Measurements from ENCODE around the gene LSAMP. TPM values are rescaled to one million over a fixed set of nuclear protein-coding genes. Genes with fewer than 3 reads are reported as not detected.

Gene LSAMP
- total and polyA plus RNA-seq, 2 experiments from 2014 or later = 2.0 to 2.9 TPM

DNA sequence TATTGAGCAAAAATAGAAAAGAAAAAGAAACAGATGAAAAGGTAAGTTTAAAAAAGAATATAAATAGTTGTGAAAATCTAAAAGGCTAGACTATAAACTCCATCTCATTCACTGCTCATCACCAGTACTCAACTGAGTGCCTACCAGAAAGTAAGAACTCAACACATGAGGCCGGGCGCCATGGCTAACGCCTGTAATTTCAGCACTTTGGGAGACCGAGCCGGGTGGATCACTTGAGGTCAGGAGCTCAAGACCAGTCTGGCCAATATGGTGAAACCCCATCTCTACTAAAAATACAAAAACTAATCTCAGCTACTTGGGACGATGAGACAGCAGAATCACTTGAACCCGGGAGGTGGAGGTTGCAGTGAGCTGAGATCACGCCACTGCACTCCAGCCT lies 19.3 kb downstream of the LSAMP start:
- Mint-ChIP-seq H3K4me1 (peaks cover 9% of the 10 kb centered on the region), H3K27ac (no peak overlapping the region), H3K4me3 (no peak overlapping the region), H3K9me3 (no peaks in the 10 kb centered on the region), H3K36me3 (ENCODE audit: low read depth) (no peaks in the 10 kb centered on the region), H3K27me3 (ENCODE audit: insufficient read depth, low read depth, poor library complexity) (no peaks in the 10 kb centered on the region)
- Histone ChIP-seq H3K4me1 (ENCODE audit: insufficient read depth) (peaks cover 9% of the 10 kb centered on the region; the same call in 1 of the 2 replicates), H3K4me3 (no peak overlapping the region), H3K79me2 (replicated peaks; ENCODE audit: insufficient read depth) (no peaks in the 10 kb centered on the region), H3K9me2 (ENCODE audit: insufficient read depth) (no peaks in the 10 kb centered on the region), H3K36me3 (ENCODE audit: insufficient read depth) (peaks cover 8% of the 10 kb centered on the region; the same call in 1 of the 2 replicates), H3K4me2 (no peak overlapping the region), H3F3A (replicated peaks; ENCODE audit: low read depth) (no peaks in the 10 kb centered on the region), H3K27ac (ENCODE audit: low read depth) (no peak overlapping the region), H3K27me3 (ENCODE audit: insufficient read depth) (no peaks in the 10 kb centered on the region), H2AFZ (no peak overlapping the region), H4K20me1 (replicated peaks; ENCODE audit: insufficient read depth) (no peaks in the 10 kb centered on the region)
- ATAC-seq (no peak), DNase-seq (ENCODE audit: low spot score) (no peak)
- no peak for TF ChIP-seq POLR2AphosphoS5 (IDR thresholded peaks at IDR 0.05; ENCODE audit: low read depth)
- no peak for TF ChIP-seq ZNF331 (CRISPR knock-in tag; IDR thresholded peaks at IDR 0.05; ENCODE audit: low read depth)
- no peak for TF ChIP-seq STAT1 (IDR thresholded peaks at IDR 0.05; ENCODE audit: unreplicated experiment)
- TF ChIP-seq, protein P1, sequence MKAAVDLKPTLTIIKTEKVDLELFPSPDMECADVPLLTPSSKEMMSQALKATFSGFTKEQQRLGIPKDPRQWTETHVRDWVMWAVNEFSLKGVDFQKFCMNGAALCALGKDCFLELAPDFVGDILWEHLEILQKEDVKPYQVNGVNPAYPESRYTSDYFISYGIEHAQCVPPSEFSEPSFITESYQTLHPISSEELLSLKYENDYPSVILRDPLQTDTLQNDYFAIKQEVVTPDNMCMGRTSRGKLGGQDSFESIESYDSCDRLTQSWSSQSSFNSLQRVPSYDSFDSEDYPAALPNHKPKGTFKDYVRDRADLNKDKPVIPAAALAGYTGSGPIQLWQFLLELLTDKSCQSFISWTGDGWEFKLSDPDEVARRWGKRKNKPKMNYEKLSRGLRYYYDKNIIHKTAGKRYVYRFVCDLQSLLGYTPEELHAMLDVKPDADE (IDR thresholded peaks at IDR 0.05) = no peak
- no peak for TF ChIP-seq CREB1 (CRISPR knock-in tag; IDR thresholded peaks at IDR 0.05; ENCODE audit: low read depth)
- no peak for TF ChIP-seq JUNB (IDR thresholded peaks at IDR 0.05; ENCODE audit: unreplicated experiment)
- TF ChIP-seq, protein P2, sequence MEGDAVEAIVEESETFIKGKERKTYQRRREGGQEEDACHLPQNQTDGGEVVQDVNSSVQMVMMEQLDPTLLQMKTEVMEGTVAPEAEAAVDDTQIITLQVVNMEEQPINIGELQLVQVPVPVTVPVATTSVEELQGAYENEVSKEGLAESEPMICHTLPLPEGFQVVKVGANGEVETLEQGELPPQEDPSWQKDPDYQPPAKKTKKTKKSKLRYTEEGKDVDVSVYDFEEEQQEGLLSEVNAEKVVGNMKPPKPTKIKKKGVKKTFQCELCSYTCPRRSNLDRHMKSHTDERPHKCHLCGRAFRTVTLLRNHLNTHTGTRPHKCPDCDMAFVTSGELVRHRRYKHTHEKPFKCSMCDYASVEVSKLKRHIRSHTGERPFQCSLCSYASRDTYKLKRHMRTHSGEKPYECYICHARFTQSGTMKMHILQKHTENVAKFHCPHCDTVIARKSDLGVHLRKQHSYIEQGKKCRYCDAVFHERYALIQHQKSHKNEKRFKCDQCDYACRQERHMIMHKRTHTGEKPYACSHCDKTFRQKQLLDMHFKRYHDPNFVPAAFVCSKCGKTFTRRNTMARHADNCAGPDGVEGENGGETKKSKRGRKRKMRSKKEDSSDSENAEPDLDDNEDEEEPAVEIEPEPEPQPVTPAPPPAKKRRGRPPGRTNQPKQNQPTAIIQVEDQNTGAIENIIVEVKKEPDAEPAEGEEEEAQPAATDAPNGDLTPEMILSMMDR (conservative IDR thresholded peaks at IDR 0.05; ENCODE audit: low read depth in 2 of 2) = no peak
- TF ChIP-seq NANOG (IDR thresholded peaks at IDR 0.05; ENCODE audit: borderline replicate concordance) = no peak
- TF ChIP-seq EZH2phosphoT487 (IDR thresholded peaks at IDR 0.05; ENCODE audit: unreplicated experiment) = no peak
- no peak for TF ChIP-seq EZH2 (IDR thresholded peaks at IDR 0.05; ENCODE audit: low read depth, unreplicated experiment)
- TF ChIP-seq, protein P3, sequence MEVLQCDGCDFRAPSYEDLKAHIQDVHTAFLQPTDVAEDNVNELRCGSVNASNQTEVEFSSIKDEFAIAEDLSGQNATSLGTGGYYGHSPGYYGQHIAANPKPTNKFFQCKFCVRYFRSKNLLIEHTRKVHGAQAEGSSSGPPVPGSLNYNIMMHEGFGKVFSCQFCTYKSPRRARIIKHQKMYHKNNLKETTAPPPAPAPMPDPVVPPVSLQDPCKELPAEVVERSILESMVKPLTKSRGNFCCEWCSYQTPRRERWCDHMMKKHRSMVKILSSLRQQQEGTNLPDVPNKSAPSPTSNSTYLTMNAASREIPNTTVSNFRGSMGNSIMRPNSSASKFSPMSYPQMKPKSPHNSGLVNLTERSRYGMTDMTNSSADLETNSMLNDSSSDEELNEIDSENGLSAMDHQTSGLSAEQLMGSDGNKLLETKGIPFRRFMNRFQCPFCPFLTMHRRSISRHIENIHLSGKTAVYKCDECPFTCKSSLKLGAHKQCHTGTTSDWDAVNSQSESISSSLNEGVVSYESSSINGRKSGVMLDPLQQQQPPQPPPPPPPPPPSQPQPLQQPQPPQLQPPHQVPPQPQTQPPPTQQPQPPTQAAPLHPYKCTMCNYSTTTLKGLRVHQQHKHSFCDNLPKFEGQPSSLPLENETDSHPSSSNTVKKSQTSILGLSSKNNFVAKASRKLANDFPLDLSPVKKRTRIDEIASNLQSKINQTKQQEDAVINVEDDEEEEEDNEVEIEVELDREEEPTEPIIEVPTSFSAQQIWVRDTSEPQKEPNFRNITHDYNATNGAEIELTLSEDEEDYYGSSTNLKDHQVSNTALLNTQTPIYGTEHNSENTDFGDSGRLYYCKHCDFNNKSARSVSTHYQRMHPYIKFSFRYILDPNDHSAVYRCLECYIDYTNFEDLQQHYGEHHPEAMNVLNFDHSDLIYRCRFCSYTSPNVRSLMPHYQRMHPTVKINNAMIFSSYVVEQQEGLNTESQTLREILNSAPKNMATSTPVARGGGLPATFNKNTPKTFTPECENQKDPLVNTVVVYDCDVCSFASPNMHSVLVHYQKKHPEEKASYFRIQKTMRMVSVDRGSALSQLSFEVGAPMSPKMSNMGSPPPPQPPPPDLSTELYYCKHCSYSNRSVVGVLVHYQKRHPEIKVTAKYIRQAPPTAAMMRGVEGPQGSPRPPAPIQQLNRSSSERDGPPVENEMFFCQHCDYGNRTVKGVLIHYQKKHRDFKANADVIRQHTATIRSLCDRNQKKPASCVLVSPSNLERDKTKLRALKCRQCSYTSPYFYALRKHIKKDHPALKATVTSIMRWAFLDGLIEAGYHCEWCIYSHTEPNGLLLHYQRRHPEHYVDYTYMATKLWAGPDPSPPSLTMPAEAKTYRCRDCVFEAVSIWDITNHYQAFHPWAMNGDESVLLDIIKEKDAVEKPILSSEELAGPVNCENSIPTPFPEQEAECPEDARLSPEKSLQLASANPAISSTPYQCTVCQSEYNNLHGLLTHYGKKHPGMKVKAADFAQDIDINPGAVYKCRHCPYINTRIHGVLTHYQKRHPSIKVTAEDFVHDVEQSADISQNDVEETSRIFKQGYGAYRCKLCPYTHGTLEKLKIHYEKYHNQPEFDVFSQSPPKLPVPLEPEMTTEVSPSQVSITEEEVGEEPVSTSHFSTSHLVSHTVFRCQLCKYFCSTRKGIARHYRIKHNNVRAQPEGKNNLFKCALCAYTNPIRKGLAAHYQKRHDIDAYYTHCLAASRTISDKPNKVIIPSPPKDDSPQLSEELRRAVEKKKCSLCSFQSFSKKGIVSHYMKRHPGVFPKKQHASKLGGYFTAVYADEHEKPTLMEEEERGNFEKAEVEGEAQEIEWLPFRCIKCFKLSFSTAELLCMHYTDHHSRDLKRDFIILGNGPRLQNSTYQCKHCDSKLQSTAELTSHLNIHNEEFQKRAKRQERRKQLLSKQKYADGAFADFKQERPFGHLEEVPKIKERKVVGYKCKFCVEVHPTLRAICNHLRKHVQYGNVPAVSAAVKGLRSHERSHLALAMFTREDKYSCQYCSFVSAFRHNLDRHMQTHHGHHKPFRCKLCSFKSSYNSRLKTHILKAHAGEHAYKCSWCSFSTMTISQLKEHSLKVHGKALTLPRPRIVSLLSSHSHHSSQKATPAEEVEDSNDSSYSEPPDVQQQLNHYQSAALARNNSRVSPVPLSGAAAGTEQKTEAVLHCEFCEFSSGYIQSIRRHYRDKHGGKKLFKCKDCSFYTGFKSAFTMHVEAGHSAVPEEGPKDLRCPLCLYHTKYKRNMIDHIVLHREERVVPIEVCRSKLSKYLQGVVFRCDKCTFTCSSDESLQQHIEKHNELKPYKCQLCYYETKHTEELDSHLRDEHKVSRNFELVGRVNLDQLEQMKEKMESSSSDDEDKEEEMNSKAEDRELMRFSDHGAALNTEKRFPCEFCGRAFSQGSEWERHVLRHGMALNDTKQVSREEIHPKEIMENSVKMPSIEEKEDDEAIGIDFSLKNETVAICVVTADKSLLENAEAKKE (CRISPR knock-in tag; IDR thresholded peaks at IDR 0.05) = no peak
- TF ChIP-seq ZNF114 (CRISPR knock-in tag; IDR thresholded peaks at IDR 0.05) = no peak
